Measurements from ENCODE around the gene S100A13.
"Not testable (repeated sequence)": the region's sequence is repeated elsewhere in the genome, so short reads cannot be mapped to it uniquely, and the experiment has no call there.

Gene S100A13

GRCh38 chr1:153598309-153599172 lies 28.8 kb downstream of the S100A13 start:
- no peak for TF ChIP-seq CTCF (IDR thresholded peaks at IDR 0.05; ENCODE audit: extremely low read depth, missing control alignments)
- DNase-seq (ENCODE audit: low spot score) = peak; percentile 87

- TF ChIP-seq CTCF (IDR thresholded peaks at IDR 0.05; ENCODE audit: extremely low read depth, missing control alignments) = no peak
- DNase-seq (ENCODE audit: low spot score) = no peak
Measured at GRCh38 chr1:153597206-153597605, 30.1 kb downstream of the S100A13 start.

- DNase-seq (ENCODE audit: low spot score) = no peak
- no peak for TF ChIP-seq CTCF (IDR thresholded peaks at IDR 0.05; ENCODE audit: extremely low read depth, missing control alignments)
Measured at GRCh38 chr1:153592748-153593147, 34.6 kb downstream of the S100A13 start.

GRCh38 chr1:153588482-153588881 lies 38.8 kb downstream of the S100A13 start:
- no peak for TF ChIP-seq CTCF (IDR thresholded peaks at IDR 0.05; ENCODE audit: extremely low read depth, missing control alignments)
- DNase-seq (ENCODE audit: low spot score) = no peak

- DNase-seq (ENCODE audit: low spot score) = not testable (repeated sequence)
Measured at GRCh38 chr1:153588033-153588432, 39.3 kb downstream of the S100A13 start.

- TF ChIP-seq CTCF (IDR thresholded peaks at IDR 0.05; ENCODE audit: extremely low read depth, missing control alignments) = no peak
- no peak for DNase-seq (ENCODE audit: low spot score)
Measured at GRCh38 chr1:153587314-153587713, 40.0 kb downstream of the S100A13 start.

- no peak for TF ChIP-seq CTCF (IDR thresholded peaks at IDR 0.05; ENCODE audit: extremely low read depth, missing control alignments)
- DNase-seq (ENCODE audit: low spot score) = no peak
Measured at GRCh38 chr1:153586347-153586746, 41.0 kb downstream of the S100A13 start.

GRCh38 chr1:153585006-153585405 lies 42.3 kb downstream of the S100A13 start:
- TF ChIP-seq CTCF (IDR thresholded peaks at IDR 0.05; ENCODE audit: extremely low read depth, missing control alignments) = no peak
- no peak for DNase-seq (ENCODE audit: low spot score)
